ENCODE data around the gene ATP1B3. TPM values are rescaled to one million over a fixed set of nuclear protein-coding genes. Genes with fewer than 3 reads are reported as not detected.
A peak's percentile ranks its signal among the peaks of the same experiment; 100 is the strongest.

ATP1B3 gene
- polyA plus RNA-seq, 1 donor from 2014 or later = 131 TPM

DNA sequence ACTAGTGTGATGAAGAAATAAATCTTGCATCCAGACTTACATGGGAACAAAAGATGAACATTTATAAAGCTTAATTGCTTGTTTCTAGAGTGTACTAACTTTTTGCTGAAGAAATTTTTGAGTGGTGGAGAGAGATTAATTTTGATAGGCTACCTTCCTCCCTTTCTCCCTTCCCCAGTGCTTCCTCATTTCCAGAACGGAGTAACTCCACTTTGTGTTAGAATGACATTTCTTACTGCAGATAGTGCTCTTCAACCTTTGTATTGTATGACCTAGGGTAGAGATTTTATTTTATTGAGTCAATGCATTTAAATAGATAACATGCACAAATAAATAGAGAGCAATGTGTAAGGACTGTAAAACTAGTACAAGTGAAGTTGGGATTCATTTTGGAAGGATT, 1.9 kb downstream of the ATP1B3 start:
- Histone ChIP-seq H3K4me3 (ENCODE audit: low read length) (peak overlapping the region; percentile 91), H3F3A (ENCODE audit: insufficient read depth, low read length, poor library complexity, severe bottlenecking) (no peaks in the 10 kb centered on the region), H3K79me2 (replicated peaks; ENCODE audit: insufficient read depth, low read length) (peaks cover 56% of the 10 kb centered on the region), H3K27me3 (ENCODE audit: insufficient read depth, low read depth, low read length) (no peaks in the 10 kb centered on the region), H3K4me2 (ENCODE audit: low read length) (peak overlapping the region; percentile 89), H3K27ac (ENCODE audit: low read length) (peak overlapping the region; percentile 86), H3K36me3 (ENCODE audit: insufficient read depth, low read length) (no peaks in the 10 kb centered on the region), H4K20me1 (ENCODE audit: insufficient read depth) (peaks cover 3% of the 10 kb centered on the region), H2AFZ (ENCODE audit: low read depth, low read length) (no peak overlapping the region), H3K9me2 (ENCODE audit: insufficient read depth, low read length) (no peaks in the 10 kb centered on the region), H3K9me3 (ENCODE audit: low read length) (no peaks in the 10 kb centered on the region), H3K9ac (ENCODE audit: low read length) (peak overlapping the region; percentile 99)
- no peak for TF ChIP-seq POLR2AphosphoS5 (IDR thresholded peaks at IDR 0.05)
- no peak for TF ChIP-seq EP300 (conservative IDR thresholded peaks at IDR 0.05; ENCODE audit: poor library complexity, severe bottlenecking)
- TF ChIP-seq RAD21 (conservative IDR thresholded peaks at IDR 0.05) = no peak
- no peak for TF ChIP-seq CTCF (IDR thresholded peaks at IDR 0.05; ENCODE audit: poor library complexity, severe bottlenecking)
- TF ChIP-seq MXI1 (conservative IDR thresholded peaks at IDR 0.05; ENCODE audit: poor library complexity, severe bottlenecking) = no peak
- TF ChIP-seq EZH2 (IDR thresholded peaks at IDR 0.05; ENCODE audit: borderline replicate concordance, insufficient read depth, low read length, poor library complexity, severe bottlenecking) = no peak
- no peak for TF ChIP-seq REST (IDR thresholded peaks at IDR 0.05; ENCODE audit: borderline replicate concordance)
- TF ChIP-seq TAF1 (IDR thresholded peaks at IDR 0.05; ENCODE audit: low read depth) = no peak
- TF ChIP-seq SMC3 (conservative IDR thresholded peaks at IDR 0.05; ENCODE audit: poor library complexity) = no peak

DNA sequence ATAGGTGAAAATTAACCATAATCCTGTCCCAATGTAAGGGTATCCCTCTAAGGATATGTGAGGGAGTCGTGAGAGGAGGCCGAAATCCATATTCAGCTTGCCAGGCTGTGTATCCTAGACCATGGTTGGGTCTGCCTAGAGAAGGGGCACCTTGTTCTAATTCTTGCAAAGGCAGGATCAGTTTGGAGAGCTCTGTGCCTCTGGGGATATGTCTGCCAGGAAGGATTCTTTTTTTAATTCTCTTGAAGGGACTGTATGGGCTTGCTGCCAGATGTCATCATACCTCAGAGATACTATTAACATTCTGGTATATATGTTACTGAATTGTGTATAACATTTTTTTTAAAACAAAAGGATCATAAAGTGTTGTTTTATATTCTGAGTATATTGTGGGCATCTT, 2.4 kb downstream of the ATP1B3 start:
- Histone ChIP-seq H3K9me3 (ENCODE audit: low read length) (no peaks in the 10 kb centered on the region), H3K27ac (ENCODE audit: low read length) (no peak overlapping the region), H3K9ac (ENCODE audit: low read length) (peak overlapping the region; percentile 99), H3K4me3 (ENCODE audit: low read length) (peak overlapping the region; percentile 91), H3K79me2 (replicated peaks; ENCODE audit: insufficient read depth, low read length) (peaks cover 61% of the 10 kb centered on the region), H3F3A (ENCODE audit: insufficient read depth, low read length, poor library complexity, severe bottlenecking) (no peaks in the 10 kb centered on the region), H3K27me3 (ENCODE audit: insufficient read depth, low read depth, low read length) (no peaks in the 10 kb centered on the region), H2AFZ (ENCODE audit: low read depth, low read length) (no peak overlapping the region), H3K4me2 (ENCODE audit: low read length) (peak overlapping the region; percentile 89), H3K36me3 (ENCODE audit: insufficient read depth, low read length) (no peaks in the 10 kb centered on the region), H4K20me1 (ENCODE audit: insufficient read depth) (peaks cover 3% of the 10 kb centered on the region), H3K9me2 (ENCODE audit: insufficient read depth, low read length) (no peaks in the 10 kb centered on the region)
- TF ChIP-seq MXI1 (conservative IDR thresholded peaks at IDR 0.05; ENCODE audit: poor library complexity, severe bottlenecking) (no peak), CTCF (IDR thresholded peaks at IDR 0.05; ENCODE audit: poor library complexity, severe bottlenecking) (no peak), EP300 (conservative IDR thresholded peaks at IDR 0.05; ENCODE audit: poor library complexity, severe bottlenecking) (no peak), EZH2 (IDR thresholded peaks at IDR 0.05; ENCODE audit: borderline replicate concordance, insufficient read depth, low read length, poor library complexity, severe bottlenecking) (no peak), TAF1 (IDR thresholded peaks at IDR 0.05; ENCODE audit: low read depth) (no peak), SMC3 (conservative IDR thresholded peaks at IDR 0.05; ENCODE audit: poor library complexity) (no peak), REST (IDR thresholded peaks at IDR 0.05; ENCODE audit: borderline replicate concordance) (no peak), RAD21 (conservative IDR thresholded peaks at IDR 0.05) (no peak), POLR2AphosphoS5 (IDR thresholded peaks at IDR 0.05) (no peak)

All from neural cell (in vitro differentiated cells).